ENCODE data around the gene GTF3C4. TPM values are rescaled to one million over a fixed set of nuclear protein-coding genes. Genes with fewer than 3 reads are reported as not detected.

The GTF3C4 gene
- total and polyA plus RNA-seq, 2 of the 13 experiments (the other 11 are each of a cell fraction or from before 2014, with no cell fraction given) = 2.6 to 12.9 TPM

- TF ChIP-seq MLXIP (CRISPR knock-in tag; IDR thresholded peaks at IDR 0.05; ENCODE audit: borderline replicate concordance) (no peak), MYPOP (CRISPR knock-in tag; IDR thresholded peaks at IDR 0.05) (no peak), ZNF652 (CRISPR knock-in tag; IDR thresholded peaks at IDR 0.05; ENCODE audit: borderline replicate concordance, low read depth) (no peak)
These were observed 38.6 kb upstream of the GTF3C4 start (continued) for GRCh38 chr9:132631685-132632084.

DNA sequence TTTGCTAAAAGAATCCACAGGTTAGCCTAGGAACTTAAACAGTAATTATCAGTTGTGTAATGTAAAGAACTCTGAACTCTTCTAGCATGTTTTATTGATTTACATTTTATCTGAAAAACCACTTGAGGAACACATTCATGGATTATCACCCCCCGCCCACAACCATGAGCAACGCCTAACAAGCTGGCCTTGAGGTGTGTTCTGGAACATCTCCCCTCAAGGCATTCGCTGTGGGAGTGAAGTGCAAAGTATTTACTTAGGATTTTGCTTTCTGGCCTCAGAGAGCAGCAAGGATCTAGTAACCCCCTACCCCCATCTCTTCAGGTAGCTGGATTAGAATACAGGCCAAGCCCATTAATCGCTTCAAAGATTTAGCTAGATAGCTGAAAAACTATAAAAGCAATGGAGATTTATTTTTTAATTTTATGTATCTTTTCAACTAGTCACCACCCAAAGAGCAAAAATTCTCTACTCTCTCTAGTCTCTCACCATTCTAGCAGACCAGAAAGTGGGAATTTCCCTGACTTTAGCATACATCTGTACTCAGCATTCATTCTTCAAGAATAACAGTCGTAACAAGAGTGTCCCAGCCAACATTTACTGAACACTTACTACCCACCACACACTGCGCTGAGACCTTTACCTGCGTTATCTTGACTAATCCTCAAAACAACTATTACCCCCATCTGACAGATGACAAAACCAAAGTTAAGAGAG is 37.7 kb upstream of the GTF3C4 start:
- H3K4me2 ChIP-seq (ENCODE audit: low read depth, low read length) = no peak overlapping the region
- no peak overlapping the region for H3K27ac ChIP-seq (ENCODE audit: extremely low read length, insufficient read depth, low read length)
- TF ChIP-seq KLF13 (CRISPR knock-in tag; IDR thresholded peaks at IDR 0.05) (no peak), HNF4A (CRISPR knock-in tag; IDR thresholded peaks at IDR 0.05) (peak; percentile 16; the same call in 1 of the 2 replicates)
- FAIRE-seq (no peak), ATAC-seq (no peak), DNase-seq (ENCODE audit: low spot score) (no peak)
- no peaks in the 10 kb centered on the region for H3K9me3 ChIP-seq (ENCODE audit: low read length)
- in situ Hi-C loops (cut with HindIII; ENCODE audit: extremely low pct_ligation_motif_present, low pct_unique_long_range_greater_than_20kb) (no loop called here), intact Hi-C loops (cut with micrococcal nuclease; ENCODE audit: unreplicated experiment) (no loop called here)
- H4K20me1 ChIP-seq (ENCODE audit: insufficient read depth, low read length) = no peaks in the 10 kb centered on the region
- no peak overlapping the region for H3K4me3 ChIP-seq (replicated peaks in 1 of 3; ENCODE audit: insufficient read depth in 1 of 3, low read depth in 2 of 3, low read length in 3 of 3)
- H3K79me2 ChIP-seq (ENCODE audit: insufficient read depth, low read length) = no peaks in the 10 kb centered on the region
- WGBS (ENCODE audit: low lambda C conversion rate) = 90% methylated on average over 7 of the region's 7 CpGs
- no TSS peak for BruUV-seq (replicated peaks)
- H3K36me3 ChIP-seq (replicated peaks in 1 of 2; ENCODE audit: control insufficient read depth in 1 of 2, insufficient read depth in 2 of 2, low read length in 2 of 2) = peaks cover 12 to 52% of the 10 kb centered on the region in 2 experiments
- POLR2A ChIA-PET = no interaction called here
- H3K9ac ChIP-seq (ENCODE audit: insufficient read depth, low read depth, low read length) = no peak overlapping the region
- CTCF ChIA-PET (ENCODE audit: low intra/inter-chr PET ratio, low total read pairs) = no interaction called here
- no peak overlapping the region for H2AFZ ChIP-seq (ENCODE audit: low read length)
- peaks cover 9% of the 10 kb centered on the region; the same call in 1 of the 2 replicates for H3K4me1 ChIP-seq (ENCODE audit: insufficient read depth, low read length)
- H3K27me3 ChIP-seq (ENCODE audit: control insufficient read depth in 1 of 2, insufficient read depth in 2 of 2, low read length in 2 of 2) = no peaks in the 10 kb centered on the region
